GM23338 (cell line): ENCODE measurements around the gene MYLK4. TPM values are rescaled to one million over a fixed set of nuclear protein-coding genes. Genes with fewer than 3 reads are reported as not detected.

ENCODE experiments used
- ATAC-seq: fragments of 200-7000 bp; cut with Tn5 transposase; 3 replicates; pipeline ENCODE4 v1.9.1; 2020
- DNase-seq: peaks from one replicate; pipeline ENCODE4 v3.0.0-alpha.2; 2015; ENCODE audit warnings: low spot score
- H2AFZ ChIP-seq: fragments of 200-600 bp; sonication (generic); 2 replicates; pipeline ENCODE4 v1.8.0; 2016; ENCODE audit warnings: antibody characterized with exemption, mild to moderate bottlenecking, moderate library complexity
- H3F3A ChIP-seq: fragments of 200-600 bp; sonication (generic); replicated peaks from 2 replicates; pipeline ENCODE4 v1.8.0; 2017; ENCODE audit warnings: antibody characterized with exemption, mixed run types, low read depth
- H3K27ac ChIP-seq: fragments of 200-600 bp; sonication (generic); 2 replicates; pipeline ENCODE4 v1.6.1; 2016; ENCODE audit warnings: low read depth
- H3K27me3 ChIP-seq: fragments of 200-600 bp; sonication (generic); 2 replicates; pipeline ENCODE4 v1.8.0; 2016; ENCODE audit warnings: mild to moderate bottlenecking, mixed run types, moderate library complexity; ENCODE audit not compliant: insufficient read depth
- H3K36me3 ChIP-seq: fragments of 200-600 bp; sonication (generic); 2 replicates; pipeline ENCODE4 v1.8.0; 2016; ENCODE audit warnings: mild to moderate bottlenecking; ENCODE audit not compliant: insufficient read depth
- H3K4me1 ChIP-seq: fragments of 200-600 bp; sonication (generic); 2 replicates; pipeline ENCODE4 v1.8.0; 2016; ENCODE audit warnings: mild to moderate bottlenecking, moderate library complexity; ENCODE audit not compliant: insufficient read depth
- H3K4me2 ChIP-seq: fragments of 200-600 bp; sonication (generic); 2 replicates; pipeline ENCODE4 v1.7.1; 2017; ENCODE audit warnings: mixed run types
- H3K4me3 ChIP-seq: fragments of 200-600 bp; sonication (generic); 2 replicates; pipeline ENCODE4 v1.6.1; 2016; ENCODE audit warnings: mixed run types
- H3K79me2 ChIP-seq: fragments of 200-600 bp; sonication (generic); replicated peaks from 2 replicates; pipeline ENCODE4 v1.8.0; 2017; ENCODE audit warnings: mild to moderate bottlenecking; ENCODE audit not compliant: insufficient read depth
- H3K9me2 ChIP-seq: fragments of 200-600 bp; sonication (generic); 2 replicates; pipeline ENCODE4 v1.8.0; 2017; ENCODE audit not compliant: insufficient read depth
- H4K20me1 ChIP-seq: fragments of 200-600 bp; sonication (generic); replicated peaks from 2 replicates; pipeline ENCODE4 v1.8.0; 2017; ENCODE audit warnings: mild to moderate bottlenecking; ENCODE audit not compliant: insufficient read depth
- H3K27ac Mint-ChIP-seq: 2 replicates; pipeline ENCODE4 v1.8.0; 2020; ENCODE audit warnings: inconsistent platforms, mild to moderate bottlenecking, moderate library complexity, mixed read lengths
- H3K27me3 Mint-ChIP-seq: 3 replicates; pipeline ENCODE4 v1.8.0; 2022; ENCODE audit warnings: low read depth, mild to moderate bottlenecking, moderate library complexity, mixed read lengths, inconsistent platforms; ENCODE audit not compliant: insufficient read depth, poor library complexity
- H3K36me3 Mint-ChIP-seq: 3 replicates; pipeline ENCODE4 v1.8.0; 2021; ENCODE audit warnings: low read depth, mild to moderate bottlenecking, inconsistent platforms, moderate library complexity, mixed read lengths
- H3K4me1 Mint-ChIP-seq: 3 replicates; pipeline ENCODE4 v1.8.0; 2020; ENCODE audit warnings: mild to moderate bottlenecking, inconsistent platforms, mixed read lengths
- H3K4me3 Mint-ChIP-seq: 3 replicates; pipeline ENCODE4 v1.8.0; 2021; ENCODE audit warnings: moderate library complexity, mild to moderate bottlenecking, inconsistent platforms, mixed read lengths
- H3K9me3 Mint-ChIP-seq: 3 replicates; pipeline ENCODE4 v1.8.0; 2020; ENCODE audit warnings: moderate library complexity, mild to moderate bottlenecking, inconsistent platforms, mixed read lengths
- CREB1 ChIP-seq: fragments of 250-450 bp; sonication (Bioruptor Pico); IDR thresholded peaks from 2 replicates; pipeline ENCODE4 v1.5.0; 2020; ENCODE audit warnings: low read depth, mild to moderate bottlenecking, moderate library complexity
- CTCF ChIP-seq, 2 experiments: fragments of 200-600 bp in 1 of 2; sonication (generic) in 1 of 2; conservative IDR thresholded peaks; 2 replicates each; pipeline versions ENCODE4 v1.5.1 to v1.6.1; 2016 to 2017; ENCODE audit warnings: antibody characterized with exemption in 2 of 2, low read depth in 2 of 2, mild to moderate bottlenecking in 2 of 2, moderate library complexity in 1 of 2
- EZH2 ChIP-seq: fragments of 200-600 bp; sonication (generic); IDR thresholded peaks from one replicate; pipeline ENCODE4 v1.8.0; 2017; ENCODE audit warnings: antibody characterized with exemption, mild to moderate bottlenecking, low read depth; ENCODE audit not compliant: unreplicated experiment
- JUNB ChIP-seq: IDR thresholded peaks from one replicate; pipeline ENCODE4 v1.6.1; 2016; ENCODE audit warnings: antibody characterized with exemption; ENCODE audit not compliant: unreplicated experiment
- POLR2AphosphoS5 ChIP-seq: IDR thresholded peaks from 2 replicates; pipeline ENCODE4 v1.6.1; 2016; ENCODE audit warnings: antibody characterized with exemption, low read depth
- ZNF331 ChIP-seq: fragments of 250-450 bp; sonication (Bioruptor Pico); IDR thresholded peaks from 2 replicates; pipeline ENCODE4 v1.5.0; 2020; ENCODE audit warnings: low read depth, mild to moderate bottlenecking, moderate library complexity
- polyA plus RNA-seq: library from polyadenylated mRNA; unstranded; fragments of >200 nt; fragmentation: Nextera tagmentation; extraction: Ambion mirVana; gene quantifications from 2 replicates; pipeline ENCODE4 v1.2.1, GENCODE V29; 2016
- total RNA-seq: library from RNA; depleted of rRNA; stranded (reverse); fragments of >200 nt; shearing (Covaris generic); gene quantifications from 2 replicates; pipeline ENCODE4 v1.2.3, GENCODE V29; 2014
- TF ChIP-seq, protein P1 (sequence below): IDR thresholded peaks from 2 replicates; pipeline ENCODE4 v1.6.1; 2016; ENCODE audit warnings: antibody characterized with exemption
- TF ChIP-seq, protein P2 (sequence below): fragments of 250-450 bp; sonication (Bioruptor Pico); IDR thresholded peaks from 2 replicates; pipeline ENCODE4 v1.5.0; 2020; ENCODE audit warnings: mild to moderate bottlenecking, moderate library complexity

MYLK4 gene
- total and polyA plus RNA-seq, 2 experiments from 2014 or later: 0.03 to 0.17 TPM

DNA sequence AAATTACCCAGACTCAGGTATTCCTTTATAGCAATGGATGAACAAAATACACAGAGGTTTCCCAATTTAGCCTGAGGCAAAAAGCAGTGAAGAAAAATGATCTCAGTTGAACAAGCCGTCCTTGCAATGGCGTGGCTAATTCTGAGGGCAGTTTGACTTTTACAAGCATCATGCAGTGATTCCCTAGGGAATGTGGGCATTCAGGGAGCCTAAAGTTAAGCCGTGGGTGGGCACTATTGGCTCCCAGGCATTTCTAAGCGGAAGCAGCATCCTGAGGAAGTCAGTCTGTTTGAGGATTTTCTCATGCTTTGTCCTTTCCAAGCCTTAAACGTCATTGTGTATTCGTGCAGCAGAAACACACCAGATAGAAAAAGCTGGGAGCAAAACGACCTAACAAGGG, 133.9 kb downstream of the MYLK4 start:
- Histone ChIP-seq H3K36me3 (no peaks in the 10 kb centered on the region), H3K4me2 (no peak overlapping the region), H2AFZ (no peak overlapping the region), H3K9me2 (0 out of 2 replicates have a peak, but pooled peaks cover 6% of the 10 kb centered on the region), H3K4me3 (no peak overlapping the region), H3K4me1 (no peaks in the 10 kb centered on the region), H3K27ac (no peak overlapping the region), H4K20me1 (no peaks in the 10 kb centered on the region), H3K27me3 (no peaks in the 10 kb centered on the region), H3K79me2 (no peaks in the 10 kb centered on the region), H3F3A (no peaks in the 10 kb centered on the region)
- no peak for ATAC-seq
- Mint-ChIP-seq H3K4me1 (no peaks in the 10 kb centered on the region), H3K27me3 (peaks cover 5% of the 10 kb centered on the region), H3K4me3 (no peak overlapping the region), H3K9me3 (peaks cover 6% of the 10 kb centered on the region; the same call in 2 of the 3 replicates), H3K27ac (no peak overlapping the region), H3K36me3 (no peaks in the 10 kb centered on the region)
- DNase-seq: no peak
- TF ChIP-seq JUNB: no peak
- TF ChIP-seq, protein P1, sequence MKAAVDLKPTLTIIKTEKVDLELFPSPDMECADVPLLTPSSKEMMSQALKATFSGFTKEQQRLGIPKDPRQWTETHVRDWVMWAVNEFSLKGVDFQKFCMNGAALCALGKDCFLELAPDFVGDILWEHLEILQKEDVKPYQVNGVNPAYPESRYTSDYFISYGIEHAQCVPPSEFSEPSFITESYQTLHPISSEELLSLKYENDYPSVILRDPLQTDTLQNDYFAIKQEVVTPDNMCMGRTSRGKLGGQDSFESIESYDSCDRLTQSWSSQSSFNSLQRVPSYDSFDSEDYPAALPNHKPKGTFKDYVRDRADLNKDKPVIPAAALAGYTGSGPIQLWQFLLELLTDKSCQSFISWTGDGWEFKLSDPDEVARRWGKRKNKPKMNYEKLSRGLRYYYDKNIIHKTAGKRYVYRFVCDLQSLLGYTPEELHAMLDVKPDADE: no peak
- no peak for TF ChIP-seq CREB1
- no peak for TF ChIP-seq EZH2
- no peak for TF ChIP-seq POLR2AphosphoS5
- TF ChIP-seq ZNF331 (CRISPR knock-in tag): no peak
- TF ChIP-seq CTCF (conservative IDR thresholded peaks at IDR 0.05; ENCODE audit: low read depth in 2 of 2): no peak
- TF ChIP-seq, protein P2, sequence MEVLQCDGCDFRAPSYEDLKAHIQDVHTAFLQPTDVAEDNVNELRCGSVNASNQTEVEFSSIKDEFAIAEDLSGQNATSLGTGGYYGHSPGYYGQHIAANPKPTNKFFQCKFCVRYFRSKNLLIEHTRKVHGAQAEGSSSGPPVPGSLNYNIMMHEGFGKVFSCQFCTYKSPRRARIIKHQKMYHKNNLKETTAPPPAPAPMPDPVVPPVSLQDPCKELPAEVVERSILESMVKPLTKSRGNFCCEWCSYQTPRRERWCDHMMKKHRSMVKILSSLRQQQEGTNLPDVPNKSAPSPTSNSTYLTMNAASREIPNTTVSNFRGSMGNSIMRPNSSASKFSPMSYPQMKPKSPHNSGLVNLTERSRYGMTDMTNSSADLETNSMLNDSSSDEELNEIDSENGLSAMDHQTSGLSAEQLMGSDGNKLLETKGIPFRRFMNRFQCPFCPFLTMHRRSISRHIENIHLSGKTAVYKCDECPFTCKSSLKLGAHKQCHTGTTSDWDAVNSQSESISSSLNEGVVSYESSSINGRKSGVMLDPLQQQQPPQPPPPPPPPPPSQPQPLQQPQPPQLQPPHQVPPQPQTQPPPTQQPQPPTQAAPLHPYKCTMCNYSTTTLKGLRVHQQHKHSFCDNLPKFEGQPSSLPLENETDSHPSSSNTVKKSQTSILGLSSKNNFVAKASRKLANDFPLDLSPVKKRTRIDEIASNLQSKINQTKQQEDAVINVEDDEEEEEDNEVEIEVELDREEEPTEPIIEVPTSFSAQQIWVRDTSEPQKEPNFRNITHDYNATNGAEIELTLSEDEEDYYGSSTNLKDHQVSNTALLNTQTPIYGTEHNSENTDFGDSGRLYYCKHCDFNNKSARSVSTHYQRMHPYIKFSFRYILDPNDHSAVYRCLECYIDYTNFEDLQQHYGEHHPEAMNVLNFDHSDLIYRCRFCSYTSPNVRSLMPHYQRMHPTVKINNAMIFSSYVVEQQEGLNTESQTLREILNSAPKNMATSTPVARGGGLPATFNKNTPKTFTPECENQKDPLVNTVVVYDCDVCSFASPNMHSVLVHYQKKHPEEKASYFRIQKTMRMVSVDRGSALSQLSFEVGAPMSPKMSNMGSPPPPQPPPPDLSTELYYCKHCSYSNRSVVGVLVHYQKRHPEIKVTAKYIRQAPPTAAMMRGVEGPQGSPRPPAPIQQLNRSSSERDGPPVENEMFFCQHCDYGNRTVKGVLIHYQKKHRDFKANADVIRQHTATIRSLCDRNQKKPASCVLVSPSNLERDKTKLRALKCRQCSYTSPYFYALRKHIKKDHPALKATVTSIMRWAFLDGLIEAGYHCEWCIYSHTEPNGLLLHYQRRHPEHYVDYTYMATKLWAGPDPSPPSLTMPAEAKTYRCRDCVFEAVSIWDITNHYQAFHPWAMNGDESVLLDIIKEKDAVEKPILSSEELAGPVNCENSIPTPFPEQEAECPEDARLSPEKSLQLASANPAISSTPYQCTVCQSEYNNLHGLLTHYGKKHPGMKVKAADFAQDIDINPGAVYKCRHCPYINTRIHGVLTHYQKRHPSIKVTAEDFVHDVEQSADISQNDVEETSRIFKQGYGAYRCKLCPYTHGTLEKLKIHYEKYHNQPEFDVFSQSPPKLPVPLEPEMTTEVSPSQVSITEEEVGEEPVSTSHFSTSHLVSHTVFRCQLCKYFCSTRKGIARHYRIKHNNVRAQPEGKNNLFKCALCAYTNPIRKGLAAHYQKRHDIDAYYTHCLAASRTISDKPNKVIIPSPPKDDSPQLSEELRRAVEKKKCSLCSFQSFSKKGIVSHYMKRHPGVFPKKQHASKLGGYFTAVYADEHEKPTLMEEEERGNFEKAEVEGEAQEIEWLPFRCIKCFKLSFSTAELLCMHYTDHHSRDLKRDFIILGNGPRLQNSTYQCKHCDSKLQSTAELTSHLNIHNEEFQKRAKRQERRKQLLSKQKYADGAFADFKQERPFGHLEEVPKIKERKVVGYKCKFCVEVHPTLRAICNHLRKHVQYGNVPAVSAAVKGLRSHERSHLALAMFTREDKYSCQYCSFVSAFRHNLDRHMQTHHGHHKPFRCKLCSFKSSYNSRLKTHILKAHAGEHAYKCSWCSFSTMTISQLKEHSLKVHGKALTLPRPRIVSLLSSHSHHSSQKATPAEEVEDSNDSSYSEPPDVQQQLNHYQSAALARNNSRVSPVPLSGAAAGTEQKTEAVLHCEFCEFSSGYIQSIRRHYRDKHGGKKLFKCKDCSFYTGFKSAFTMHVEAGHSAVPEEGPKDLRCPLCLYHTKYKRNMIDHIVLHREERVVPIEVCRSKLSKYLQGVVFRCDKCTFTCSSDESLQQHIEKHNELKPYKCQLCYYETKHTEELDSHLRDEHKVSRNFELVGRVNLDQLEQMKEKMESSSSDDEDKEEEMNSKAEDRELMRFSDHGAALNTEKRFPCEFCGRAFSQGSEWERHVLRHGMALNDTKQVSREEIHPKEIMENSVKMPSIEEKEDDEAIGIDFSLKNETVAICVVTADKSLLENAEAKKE (CRISPR knock-in tag): no peak
